Measurements from ENCODE around the gene VPS13D.

DNA sequence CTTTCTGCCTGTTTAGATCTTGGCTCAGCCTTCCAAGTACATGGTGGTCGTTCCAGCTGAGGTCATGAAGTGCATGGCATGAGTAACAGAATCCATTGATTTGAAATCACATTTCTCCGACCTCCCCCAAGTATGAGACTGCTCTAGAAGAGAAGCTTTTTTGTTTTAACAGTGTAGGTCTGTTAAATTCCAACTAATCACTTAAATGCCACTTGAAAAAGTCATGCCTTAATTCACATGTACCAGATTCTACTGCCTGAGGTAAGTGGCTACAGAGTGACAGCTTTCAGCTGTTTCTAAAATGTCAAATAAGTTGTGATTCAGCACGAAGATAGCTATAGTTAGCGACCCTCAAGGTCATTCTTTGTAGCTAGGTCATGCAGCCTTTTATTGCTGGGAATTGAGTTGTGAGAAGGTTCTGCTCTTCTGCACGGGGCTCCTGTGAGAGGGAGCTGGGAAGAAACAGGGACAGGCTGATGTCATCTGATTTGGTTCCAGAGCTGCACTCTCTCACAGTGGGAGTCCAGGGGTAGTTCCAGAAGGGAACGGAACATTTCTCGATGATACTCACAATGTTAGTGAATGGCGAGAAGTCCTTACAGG lies 112.7 kb downstream of the VPS13D start:
- TF ChIP-seq, protein P1, sequence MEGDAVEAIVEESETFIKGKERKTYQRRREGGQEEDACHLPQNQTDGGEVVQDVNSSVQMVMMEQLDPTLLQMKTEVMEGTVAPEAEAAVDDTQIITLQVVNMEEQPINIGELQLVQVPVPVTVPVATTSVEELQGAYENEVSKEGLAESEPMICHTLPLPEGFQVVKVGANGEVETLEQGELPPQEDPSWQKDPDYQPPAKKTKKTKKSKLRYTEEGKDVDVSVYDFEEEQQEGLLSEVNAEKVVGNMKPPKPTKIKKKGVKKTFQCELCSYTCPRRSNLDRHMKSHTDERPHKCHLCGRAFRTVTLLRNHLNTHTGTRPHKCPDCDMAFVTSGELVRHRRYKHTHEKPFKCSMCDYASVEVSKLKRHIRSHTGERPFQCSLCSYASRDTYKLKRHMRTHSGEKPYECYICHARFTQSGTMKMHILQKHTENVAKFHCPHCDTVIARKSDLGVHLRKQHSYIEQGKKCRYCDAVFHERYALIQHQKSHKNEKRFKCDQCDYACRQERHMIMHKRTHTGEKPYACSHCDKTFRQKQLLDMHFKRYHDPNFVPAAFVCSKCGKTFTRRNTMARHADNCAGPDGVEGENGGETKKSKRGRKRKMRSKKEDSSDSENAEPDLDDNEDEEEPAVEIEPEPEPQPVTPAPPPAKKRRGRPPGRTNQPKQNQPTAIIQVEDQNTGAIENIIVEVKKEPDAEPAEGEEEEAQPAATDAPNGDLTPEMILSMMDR (IDR thresholded peaks at IDR 0.05), result no peak
- TF ChIP-seq, protein P2, sequence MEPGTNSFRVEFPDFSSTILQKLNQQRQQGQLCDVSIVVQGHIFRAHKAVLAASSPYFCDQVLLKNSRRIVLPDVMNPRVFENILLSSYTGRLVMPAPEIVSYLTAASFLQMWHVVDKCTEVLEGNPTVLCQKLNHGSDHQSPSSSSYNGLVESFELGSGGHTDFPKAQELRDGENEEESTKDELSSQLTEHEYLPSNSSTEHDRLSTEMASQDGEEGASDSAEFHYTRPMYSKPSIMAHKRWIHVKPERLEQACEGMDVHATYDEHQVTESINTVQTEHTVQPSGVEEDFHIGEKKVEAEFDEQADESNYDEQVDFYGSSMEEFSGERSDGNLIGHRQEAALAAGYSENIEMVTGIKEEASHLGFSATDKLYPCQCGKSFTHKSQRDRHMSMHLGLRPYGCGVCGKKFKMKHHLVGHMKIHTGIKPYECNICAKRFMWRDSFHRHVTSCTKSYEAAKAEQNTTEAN (CRISPR knock-in tag; IDR thresholded peaks at IDR 0.05), result no peak
- TF ChIP-seq JAZF1 (CRISPR knock-in tag; IDR thresholded peaks at IDR 0.05) (no peak), RELA (CRISPR knock-in tag; IDR thresholded peaks at IDR 0.05; ENCODE audit: borderline replicate concordance) (no peak)

Data from WTC11 (cell line).